Loucy (cell line): Measurements from ENCODE around the gene TFEB.

Experiments
- H2AFZ ChIP-seq: fragments of 200-600 bp; sonication (generic); 2 replicates; pipeline ENCODE4 v1.6.0; 2016; ENCODE audit warnings: antibody characterized with exemption, mild to moderate bottlenecking, low read length, moderate library complexity
- H3F3A ChIP-seq: fragments of 200-600 bp; 2 replicates; pipeline ENCODE4 v1.6.0; 2016; ENCODE audit warnings: antibody characterized with exemption, low read depth, mild to moderate bottlenecking
- H3K27me3 ChIP-seq: fragments of 200-600 bp; sonication (generic); 2 replicates; pipeline ENCODE4 v1.6.1; 2014; ENCODE audit warnings: low read length, mild to moderate bottlenecking; ENCODE audit not compliant: insufficient read depth, poor library complexity, severe bottlenecking
- H3K36me3 ChIP-seq: fragments of 200-600 bp; sonication (generic); 2 replicates; pipeline ENCODE4 v1.6.1; 2016; ENCODE audit warnings: low read length; ENCODE audit not compliant: insufficient read depth
- H3K4me1 ChIP-seq: fragments of 200-600 bp; sonication (generic); 2 replicates; pipeline ENCODE4 v1.5.1; 2014; ENCODE audit warnings: low read length, mild to moderate bottlenecking; ENCODE audit not compliant: insufficient read depth, poor library complexity, severe bottlenecking
- H3K4me2 ChIP-seq: fragments of 200-600 bp; sonication (generic); 2 replicates; pipeline ENCODE4 v1.6.0; 2014; ENCODE audit warnings: antibody characterized with exemption, low read length, low read depth, mild to moderate bottlenecking; ENCODE audit not compliant: poor library complexity, severe bottlenecking
- H3K4me3 ChIP-seq: fragments of 200-600 bp; sonication (generic); 2 replicates; pipeline ENCODE4 v1.5.1; 2014; ENCODE audit warnings: low read length, mild to moderate bottlenecking, mixed read lengths; ENCODE audit not compliant: poor library complexity, severe bottlenecking
- H3K79me2 ChIP-seq: fragments of 200-600 bp; sonication (generic); 2 replicates; pipeline ENCODE4 v1.6.1; 2014; ENCODE audit warnings: low read length; ENCODE audit not compliant: insufficient read depth
- H3K9ac ChIP-seq: fragments of 200-600 bp; sonication (generic); 2 replicates; pipeline ENCODE4 v1.6.0; 2014; ENCODE audit warnings: mild to moderate bottlenecking, low read depth, low read length, moderate library complexity; ENCODE audit not compliant: poor library complexity, severe bottlenecking
- H3K9me2 ChIP-seq: fragments of 200-600 bp; sonication (generic); replicated peaks from 2 replicates; pipeline ENCODE4 v1.6.1; 2016; ENCODE audit warnings: low read depth, low read length, mixed read lengths
- H3K9me3 ChIP-seq: fragments of 200-600 bp; sonication (generic); 2 replicates; pipeline ENCODE4 v1.6.1; 2014; ENCODE audit warnings: mild to moderate bottlenecking, antibody characterized with exemption, low read length, low read depth; ENCODE audit not compliant: insufficient read depth
- H4K20me1 ChIP-seq: fragments of 200-600 bp; sonication (generic); 2 replicates; pipeline ENCODE4 v1.6.0; 2014; ENCODE audit warnings: antibody characterized with exemption, low read length, mild to moderate bottlenecking; ENCODE audit not compliant: insufficient read depth, poor library complexity, severe bottlenecking
- EZH2phosphoT487 ChIP-seq: fragments of 200-600 bp; IDR thresholded peaks from 2 replicates; pipeline ENCODE4 v1.6.1; 2018; ENCODE audit warnings: antibody characterized with exemption, mild to moderate bottlenecking, moderate library complexity, borderline replicate concordance
- TF ChIP-seq, protein P1 (sequence below): fragments of 200-600 bp; sonication (generic); conservative IDR thresholded peaks from 2 replicates; pipeline ENCODE4 v1.5.1; 2014; ENCODE audit warnings: mild to moderate bottlenecking, antibody characterized with exemption, low read length

TFEB gene

DNA sequence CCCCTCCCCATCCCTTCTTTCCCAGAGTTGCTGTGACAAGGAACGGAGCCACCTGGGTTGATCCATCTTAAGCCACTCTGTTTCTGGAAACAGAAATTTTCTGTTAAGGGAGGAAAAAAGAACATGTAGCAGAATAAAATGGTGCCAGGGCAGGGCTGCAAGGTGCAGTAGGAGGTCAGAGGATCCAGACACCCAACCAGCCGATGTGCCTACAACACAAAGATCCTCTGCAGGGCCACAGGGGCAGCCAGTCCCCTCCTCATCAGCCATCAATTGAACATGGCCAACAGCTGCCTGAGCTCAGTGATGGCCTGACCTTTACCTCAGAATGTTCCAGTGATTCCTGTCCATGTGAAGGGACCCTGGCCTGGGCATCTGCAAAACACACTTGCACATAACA, 85.3 kb downstream of the TFEB start:
- no peak for TF ChIP-seq EZH2phosphoT487
- H3F3A ChIP-seq: no peaks in the 10 kb centered on the region
- H3K4me3 ChIP-seq: no peak overlapping the region
- H3K79me2 ChIP-seq: peaks cover 21% of the 10 kb centered on the region; the same call in 1 of the 2 replicates
- peaks cover 6% of the 10 kb centered on the region for H3K4me1 ChIP-seq
- no peak overlapping the region for H3K4me2 ChIP-seq
- H3K9me3 ChIP-seq: no peaks in the 10 kb centered on the region
- peaks cover 8% of the 10 kb centered on the region for H4K20me1 ChIP-seq
- no peaks in the 10 kb centered on the region for H3K27me3 ChIP-seq
- no peak overlapping the region for H3K9ac ChIP-seq
- H3K9me2 ChIP-seq: no peaks in the 10 kb centered on the region
- H3K36me3 ChIP-seq: peaks cover 59% of the 10 kb centered on the region; the same call in 1 of the 2 replicates
- no peak overlapping the region for H2AFZ ChIP-seq

DNA sequence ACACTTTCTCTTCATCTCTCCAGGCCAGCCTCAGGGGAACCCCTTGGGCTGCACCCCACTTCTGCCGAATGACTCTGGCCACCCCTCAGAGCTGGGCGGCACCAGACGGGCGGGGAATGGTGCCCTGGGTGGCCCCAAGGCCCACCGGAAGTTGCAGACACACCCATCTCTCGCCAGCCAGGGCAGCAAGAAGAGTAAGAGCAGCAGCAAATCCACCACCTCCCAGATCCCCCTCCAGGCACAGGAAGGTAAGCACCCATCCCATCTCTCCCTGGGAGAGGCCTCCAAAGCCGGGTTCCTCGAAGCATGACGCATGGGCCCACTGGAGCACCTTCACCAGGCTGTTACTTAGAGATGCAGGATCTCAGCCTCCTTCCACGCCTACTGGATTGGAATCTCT, 85.8 kb downstream of the TFEB start:
- H3K4me3 ChIP-seq: no peak overlapping the region
- H3K9me2 ChIP-seq: no peaks in the 10 kb centered on the region
- H3K79me2 ChIP-seq: peaks cover 26% of the 10 kb centered on the region; the same call in 1 of the 2 replicates
- H3K27me3 ChIP-seq: no peaks in the 10 kb centered on the region
- no peak overlapping the region for H3K4me2 ChIP-seq
- no peak for TF ChIP-seq EZH2phosphoT487
- TF ChIP-seq, protein P1, sequence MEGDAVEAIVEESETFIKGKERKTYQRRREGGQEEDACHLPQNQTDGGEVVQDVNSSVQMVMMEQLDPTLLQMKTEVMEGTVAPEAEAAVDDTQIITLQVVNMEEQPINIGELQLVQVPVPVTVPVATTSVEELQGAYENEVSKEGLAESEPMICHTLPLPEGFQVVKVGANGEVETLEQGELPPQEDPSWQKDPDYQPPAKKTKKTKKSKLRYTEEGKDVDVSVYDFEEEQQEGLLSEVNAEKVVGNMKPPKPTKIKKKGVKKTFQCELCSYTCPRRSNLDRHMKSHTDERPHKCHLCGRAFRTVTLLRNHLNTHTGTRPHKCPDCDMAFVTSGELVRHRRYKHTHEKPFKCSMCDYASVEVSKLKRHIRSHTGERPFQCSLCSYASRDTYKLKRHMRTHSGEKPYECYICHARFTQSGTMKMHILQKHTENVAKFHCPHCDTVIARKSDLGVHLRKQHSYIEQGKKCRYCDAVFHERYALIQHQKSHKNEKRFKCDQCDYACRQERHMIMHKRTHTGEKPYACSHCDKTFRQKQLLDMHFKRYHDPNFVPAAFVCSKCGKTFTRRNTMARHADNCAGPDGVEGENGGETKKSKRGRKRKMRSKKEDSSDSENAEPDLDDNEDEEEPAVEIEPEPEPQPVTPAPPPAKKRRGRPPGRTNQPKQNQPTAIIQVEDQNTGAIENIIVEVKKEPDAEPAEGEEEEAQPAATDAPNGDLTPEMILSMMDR: no peak
- no peaks in the 10 kb centered on the region for H3F3A ChIP-seq
- no peaks in the 10 kb centered on the region for H3K9me3 ChIP-seq
- no peak overlapping the region for H3K9ac ChIP-seq
- H4K20me1 ChIP-seq: peaks cover 8% of the 10 kb centered on the region
- H3K4me1 ChIP-seq: peaks cover 12% of the 10 kb centered on the region
- H3K36me3 ChIP-seq: peaks cover 59% of the 10 kb centered on the region; the same call in 1 of the 2 replicates
- no peak overlapping the region for H2AFZ ChIP-seq

DNA sequence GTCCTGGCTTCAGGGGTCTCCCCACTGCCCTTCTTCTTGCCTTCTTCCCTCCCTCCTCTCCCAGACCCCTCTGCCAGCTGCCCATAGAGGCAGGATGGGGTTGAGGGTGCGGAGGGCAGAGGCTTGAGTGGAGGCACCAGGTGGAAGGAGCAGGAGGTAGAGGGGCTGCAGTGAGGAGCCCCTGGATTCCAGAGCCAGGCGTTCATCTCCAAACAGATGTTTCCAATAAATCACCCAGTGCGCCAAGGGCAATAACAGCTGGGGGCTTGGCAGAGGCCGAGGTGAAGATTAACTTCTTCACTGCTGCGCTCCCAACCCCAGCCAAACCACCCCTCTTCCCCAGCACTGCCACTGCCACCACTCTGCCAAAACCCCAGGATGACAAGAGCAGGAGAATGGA, 86.5 kb downstream of the TFEB start:
- H2AFZ ChIP-seq: no peak overlapping the region
- H3F3A ChIP-seq: no peaks in the 10 kb centered on the region
- H3K4me2 ChIP-seq: no peak overlapping the region
- H3K36me3 ChIP-seq: peaks cover 59% of the 10 kb centered on the region; the same call in 1 of the 2 replicates
- TF ChIP-seq, protein P1: no peak
- TF ChIP-seq EZH2phosphoT487: no peak
- peaks cover 8% of the 10 kb centered on the region for H4K20me1 ChIP-seq
- no peaks in the 10 kb centered on the region for H3K9me3 ChIP-seq
- no peaks in the 10 kb centered on the region for H3K9me2 ChIP-seq
- H3K4me3 ChIP-seq: no peak overlapping the region
- H3K79me2 ChIP-seq: peaks cover 33% of the 10 kb centered on the region; the same call in 1 of the 2 replicates
- peaks cover 18% of the 10 kb centered on the region for H3K4me1 ChIP-seq
- no peaks in the 10 kb centered on the region for H3K27me3 ChIP-seq
- H3K9ac ChIP-seq: no peak overlapping the region

DNA sequence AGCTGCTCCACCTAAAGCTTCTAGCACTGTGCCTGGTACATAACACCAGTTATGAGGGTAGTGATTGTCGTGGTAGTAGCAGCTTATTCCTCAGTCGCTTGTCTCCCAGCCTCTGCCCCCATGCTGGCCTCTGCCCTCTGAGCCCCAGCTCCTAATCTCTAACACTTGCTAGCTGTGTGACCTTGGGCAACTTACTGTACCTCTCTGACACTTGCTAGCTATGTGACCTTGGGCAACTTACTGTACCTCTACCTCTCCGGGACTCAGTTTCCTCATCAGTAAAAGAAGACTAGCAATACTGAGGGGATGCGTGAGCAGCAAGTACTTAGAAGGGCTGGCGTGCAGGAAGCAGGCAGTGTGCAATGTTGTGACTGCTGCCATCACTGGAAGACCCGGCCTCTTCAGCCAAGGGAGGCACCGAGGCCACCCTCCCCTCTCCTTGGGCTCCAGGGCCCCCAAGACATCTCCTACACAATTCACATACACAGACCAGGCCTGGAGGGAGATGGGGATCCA, 87.3 kb downstream of the TFEB start:
- Histone ChIP-seq H3F3A (no peaks in the 10 kb centered on the region), H2AFZ (no peak overlapping the region), H3K36me3 (peaks cover 53% of the 10 kb centered on the region; the same call in 1 of the 2 replicates), H4K20me1 (peaks cover 11% of the 10 kb centered on the region), H3K79me2 (peaks cover 41% of the 10 kb centered on the region; the same call in 1 of the 2 replicates), H3K4me1 (peaks cover 25% of the 10 kb centered on the region), H3K9me3 (no peaks in the 10 kb centered on the region), H3K9ac (no peak overlapping the region), H3K4me2 (no peak overlapping the region), H3K9me2 (no peaks in the 10 kb centered on the region), H3K4me3 (no peak overlapping the region), H3K27me3 (no peaks in the 10 kb centered on the region)
- TF ChIP-seq EZH2phosphoT487: no peak
- TF ChIP-seq, protein P1: no peak
